Mesendoderm (in vitro differentiated cells): ENCODE data around the gene RAB11FIP3.

Source experiments
- DNase-seq: peaks from one replicate; pipeline ENCODE4 v3.0.0; 2013
- H2AK5ac ChIP-seq: 2 replicates; pipeline ENCODE4 v1.6.1; 2013; ENCODE audit warnings: low read length, inconsistent platforms
- H2BK120ac ChIP-seq: 2 replicates; pipeline ENCODE4 v1.6.1; 2013; ENCODE audit warnings: low read depth, mild to moderate bottlenecking, low read length, moderate library complexity, mixed read lengths
- H2BK15ac ChIP-seq: replicated peaks from 2 replicates; pipeline ENCODE4 v1.6.1; 2013; ENCODE audit warnings: low read depth, mild to moderate bottlenecking, moderate library complexity
- H2BK5ac ChIP-seq: 2 replicates; pipeline ENCODE4 v1.6.1; 2013; ENCODE audit warnings: low read length, inconsistent platforms
- H3K18ac ChIP-seq: 2 replicates; pipeline ENCODE4 v1.6.1; 2013; ENCODE audit warnings: mild to moderate bottlenecking, low read length, mixed read lengths
- H3K23ac ChIP-seq: one replicate; pipeline ENCODE4 v1.6.1; 2013; ENCODE audit warnings: low read length
- H3K27ac ChIP-seq: 2 replicates; pipeline ENCODE4 v1.5.1; 2013; ENCODE audit warnings: low read depth, mild to moderate bottlenecking, inconsistent platforms, low read length, moderate library complexity
- H3K27me3 ChIP-seq: 2 replicates; pipeline ENCODE4 v1.6.1; 2013; ENCODE audit warnings: low read length, control low read depth, mild to moderate bottlenecking, inconsistent platforms; ENCODE audit not compliant: insufficient read depth, poor library complexity
- H3K36me3 ChIP-seq: 2 replicates; pipeline ENCODE4 v1.6.1; 2013; ENCODE audit warnings: low read length, inconsistent platforms; ENCODE audit not compliant: control insufficient read depth, insufficient read depth
- H3K4ac ChIP-seq: one replicate; pipeline ENCODE4 v1.6.1; 2013; ENCODE audit warnings: low read depth, mild to moderate bottlenecking, low read length, moderate library complexity
- H3K4me1 ChIP-seq: 2 replicates; pipeline ENCODE4 v1.6.1; 2013; ENCODE audit warnings: low read depth, low read length, inconsistent platforms; ENCODE audit not compliant: control insufficient read depth
- H3K4me2 ChIP-seq: 2 replicates; pipeline ENCODE4 v1.6.1; 2013; ENCODE audit warnings: low read length
- H3K4me3 ChIP-seq: 2 replicates; pipeline ENCODE4 v1.5.1; 2013; ENCODE audit warnings: mild to moderate bottlenecking, low read length
- H3K56ac ChIP-seq: one replicate; pipeline ENCODE4 v1.6.1; 2013; ENCODE audit warnings: low read length
- H3K79me1 ChIP-seq: 2 replicates; pipeline ENCODE4 v1.6.1; 2013; ENCODE audit warnings: low read length, inconsistent platforms
- H3K79me2 ChIP-seq: 2 replicates; pipeline ENCODE4 v1.6.1; 2013; ENCODE audit warnings: mild to moderate bottlenecking, low read length; ENCODE audit not compliant: control insufficient read depth, insufficient read depth
- H3K9ac ChIP-seq: 2 replicates; pipeline ENCODE4 v1.6.1; 2013; ENCODE audit warnings: low read length, inconsistent platforms
- H4K5ac ChIP-seq: one replicate; pipeline ENCODE4 v1.6.1; 2013; ENCODE audit warnings: low read length
- H4K8ac ChIP-seq: one replicate; pipeline ENCODE4 v1.6.1; 2013; ENCODE audit warnings: low read depth, mild to moderate bottlenecking, control low read depth, low read length, moderate library complexity
- WGBS: extraction: QIAGEN DNeasy Blood & Tissue Kit; methylation state at CpG from one replicate; pipeline ENCODE4 v1.1.7; 2013; ENCODE audit warnings: low lambda C conversion rate, missing lambda C conversion rate; ENCODE audit not compliant: insufficient coverage; ENCODE audit errors: extremely low coverage; 5-methylcytosine and 5-hydroxymethylcytosine counted together

The RAB11FIP3 gene

GRCh38 chr16:500709-501108, 75.3 kb downstream of the RAB11FIP3 start:
- H2BK120ac ChIP-seq, result no peak overlapping the region

DNA sequence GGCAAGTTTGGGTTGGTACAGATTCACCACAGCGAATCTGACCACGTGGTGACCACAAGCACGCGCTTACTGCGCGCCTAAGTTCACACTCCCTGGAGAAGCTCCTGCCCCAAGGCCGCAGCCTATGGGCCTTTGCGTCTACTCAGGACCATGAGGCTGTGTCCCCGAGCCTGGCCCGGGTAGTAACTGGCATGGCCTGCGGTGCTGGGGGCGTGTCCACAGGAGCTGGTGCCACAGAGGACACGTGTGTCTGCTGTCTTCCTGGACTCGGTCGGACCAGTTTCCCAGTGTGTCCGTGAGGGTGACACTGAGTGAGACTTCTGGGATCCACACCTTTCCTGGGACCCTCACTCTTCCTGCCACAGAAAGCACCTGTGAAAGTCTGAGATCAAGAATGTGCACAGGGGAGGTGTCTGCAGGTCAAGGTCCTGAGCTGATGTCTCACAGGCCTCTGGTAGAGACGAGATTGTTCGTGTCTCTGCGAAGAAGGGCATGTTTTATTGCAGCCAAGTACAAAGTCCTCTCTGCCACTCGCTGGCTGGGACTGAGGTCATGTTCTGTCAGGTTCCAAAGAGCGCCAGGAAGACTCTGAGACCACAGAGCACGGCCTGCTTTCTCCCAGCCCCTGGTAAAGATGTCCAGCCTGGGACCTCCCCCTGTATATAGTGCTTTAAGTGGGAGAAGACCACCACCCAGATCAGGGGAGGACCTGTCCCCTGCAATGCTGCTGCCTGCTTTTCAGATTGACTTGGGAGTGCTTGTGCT, 76.9 kb downstream of the RAB11FIP3 start:
- Histone ChIP-seq H3K79me2 (no peaks in the 10 kb centered on the region), H2BK15ac (no peak overlapping the region), H3K56ac (no peak overlapping the region), H2BK5ac (no peak overlapping the region), H3K4me3 (no peak overlapping the region), H2AK5ac (no peak overlapping the region), H3K9ac (no peak overlapping the region), H3K27me3 (no peaks in the 10 kb centered on the region), H2BK120ac (no peak overlapping the region), H3K79me1 (no peaks in the 10 kb centered on the region), H3K23ac (no peak overlapping the region), H3K4ac (no peak overlapping the region), H3K27ac (no peak overlapping the region), H4K5ac (no peak overlapping the region), H3K18ac (no peak overlapping the region), H4K8ac (no peak overlapping the region), H3K4me2 (no peak overlapping the region), H3K4me1 (no peaks in the 10 kb centered on the region), H3K36me3 (no peaks in the 10 kb centered on the region)
- whole genome bisulfite sequencing, result no CpG with 5 or more reads among the region's 22 CpGs
- no peak for DNase-seq

More at GRCh38 chr16:500709-501108, 75.3 kb downstream of the RAB11FIP3 start:
- H3K4me1 ChIP-seq, result no peaks in the 10 kb centered on the region
- H2BK15ac ChIP-seq, result no peak overlapping the region
- H3K4me2 ChIP-seq, result no peak overlapping the region
- no peak overlapping the region for H2BK5ac ChIP-seq
- H3K18ac ChIP-seq, result no peak overlapping the region
- H3K79me1 ChIP-seq, result no peaks in the 10 kb centered on the region
- H3K4ac ChIP-seq, result no peak overlapping the region
- H3K36me3 ChIP-seq, result no peaks in the 10 kb centered on the region
- H4K5ac ChIP-seq, result no peak overlapping the region
- no peak overlapping the region for H3K23ac ChIP-seq
- no peak for DNase-seq
- WGBS, result no CpG with 5 or more reads among the region's 12 CpGs
- H3K79me2 ChIP-seq, result no peaks in the 10 kb centered on the region
- no peak overlapping the region for H3K56ac ChIP-seq
- H3K4me3 ChIP-seq, result no peak overlapping the region
- H3K9ac ChIP-seq, result no peak overlapping the region
- H3K27me3 ChIP-seq, result no peaks in the 10 kb centered on the region
- no peak overlapping the region for H2AK5ac ChIP-seq
- no peak overlapping the region for H4K8ac ChIP-seq
- H3K27ac ChIP-seq, result no peak overlapping the region

DNA sequence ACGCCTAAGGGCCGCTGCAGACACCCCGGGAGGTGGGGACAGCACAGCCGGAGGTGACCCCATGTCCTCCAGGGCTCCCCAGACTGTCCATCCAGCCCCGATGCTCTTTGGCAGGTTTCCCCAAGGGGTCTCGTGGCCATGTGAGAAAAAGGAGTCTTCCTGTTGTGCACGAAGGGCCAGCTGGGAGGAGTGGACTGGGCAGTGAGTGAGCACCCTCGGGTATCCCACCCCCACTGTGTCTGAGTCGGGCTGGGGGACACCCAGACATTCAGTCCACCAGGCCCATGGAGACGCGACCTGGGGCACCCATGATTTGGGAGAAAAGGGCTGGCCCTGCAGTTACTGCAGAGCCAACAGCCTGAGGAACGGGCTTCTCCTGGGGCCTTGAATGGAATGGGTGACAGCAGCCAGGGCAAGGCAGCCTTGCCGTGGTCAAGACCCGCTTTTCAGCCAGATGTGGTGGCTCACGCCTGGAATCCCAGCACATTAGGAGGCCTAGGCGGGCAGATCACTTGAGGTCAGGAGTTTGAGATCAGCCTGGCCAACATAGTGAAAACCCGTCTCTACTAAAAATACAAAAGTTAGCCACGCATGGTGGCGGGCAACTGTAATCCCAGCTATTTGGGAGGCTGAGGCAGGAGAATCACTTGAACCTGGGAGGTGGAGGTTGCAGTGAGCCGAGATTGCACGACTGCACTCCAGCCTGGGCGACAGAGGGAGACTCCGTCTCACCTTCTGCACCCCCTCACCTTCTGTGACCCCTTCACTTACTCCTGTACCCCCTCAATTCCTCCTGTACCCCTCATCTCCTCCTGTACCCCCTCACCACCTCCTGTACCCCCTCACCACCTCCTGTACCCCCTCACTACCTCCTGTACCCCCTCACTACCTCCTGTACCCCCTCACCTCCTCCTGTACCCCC, 78.0 kb downstream of the RAB11FIP3 start:
- Histone ChIP-seq H3K4me3 (no peak overlapping the region), H3K27ac (no peak overlapping the region), H3K4ac (no peak overlapping the region), H3K79me1 (no peaks in the 10 kb centered on the region), H3K4me1 (no peaks in the 10 kb centered on the region), H4K8ac (no peak overlapping the region), H3K4me2 (no peak overlapping the region), H2BK120ac (no peak overlapping the region), H3K27me3 (no peaks in the 10 kb centered on the region), H2BK5ac (no peak overlapping the region), H2BK15ac (no peak overlapping the region), H3K79me2 (no peaks in the 10 kb centered on the region), H3K18ac (no peak overlapping the region), H3K23ac (no peak overlapping the region), H4K5ac (no peak overlapping the region), H3K36me3 (no peaks in the 10 kb centered on the region), H2AK5ac (no peak overlapping the region), H3K56ac (no peak overlapping the region), H3K9ac (no peak overlapping the region)
- no CpG with 5 or more reads among the region's 23 CpGs for WGBS
- DNase-seq, result no peak

GRCh38 chr16:505479-506245, 80.2 kb downstream of the RAB11FIP3 start:
- no CpG with 5 or more reads among the region's 33 CpGs for WGBS
- H4K5ac ChIP-seq, result no peak overlapping the region
- H3K18ac ChIP-seq, result no peak overlapping the region
- H3K4me1 ChIP-seq, result no peaks in the 10 kb centered on the region
- DNase-seq, result no peak
- H3K79me2 ChIP-seq, result no peaks in the 10 kb centered on the region
- no peak overlapping the region for H3K56ac ChIP-seq
- H2BK15ac ChIP-seq, result no peak overlapping the region
- no peaks in the 10 kb centered on the region for H3K27me3 ChIP-seq
- H3K36me3 ChIP-seq, result no peaks in the 10 kb centered on the region
- H3K9ac ChIP-seq, result no peak overlapping the region
- no peak overlapping the region for H2BK120ac ChIP-seq
- H3K23ac ChIP-seq, result no peak overlapping the region
- no peak overlapping the region for H3K27ac ChIP-seq
- H4K8ac ChIP-seq, result no peak overlapping the region
- no peak overlapping the region for H3K4me3 ChIP-seq
- H3K4me2 ChIP-seq, result no peak overlapping the region
- no peak overlapping the region for H3K4ac ChIP-seq
- no peak overlapping the region for H2BK5ac ChIP-seq
- no peak overlapping the region for H2AK5ac ChIP-seq
- H3K79me1 ChIP-seq, result no peaks in the 10 kb centered on the region

DNA sequence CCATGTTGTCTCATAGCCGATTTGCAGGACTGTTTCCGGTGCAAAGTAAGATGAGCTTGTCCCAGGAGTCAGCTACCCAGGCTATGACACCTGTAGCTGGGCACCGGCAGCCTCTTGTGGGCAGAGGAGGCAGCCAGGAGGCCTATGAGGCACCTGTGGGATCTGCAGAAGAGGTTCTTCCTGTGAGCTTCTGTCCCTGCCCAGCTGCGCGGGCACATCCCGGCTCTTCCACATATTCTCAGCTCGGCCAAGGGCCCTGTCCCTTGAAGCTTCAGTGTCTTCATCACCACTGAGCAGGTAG, 80.7 kb downstream of the RAB11FIP3 start:
- no peaks in the 10 kb centered on the region for H3K27me3 ChIP-seq
- no peak overlapping the region for H3K18ac ChIP-seq
- no CpG with 5 or more reads among the region's 7 CpGs for WGBS

More for the DNA sequence above, 80.7 kb downstream of the RAB11FIP3 start:
- no peaks in the 10 kb centered on the region for H3K79me2 ChIP-seq
- no peak overlapping the region for H2BK120ac ChIP-seq
- no peak overlapping the region for H3K4ac ChIP-seq
- no peak overlapping the region for H2AK5ac ChIP-seq
- no peaks in the 10 kb centered on the region for H3K4me1 ChIP-seq
- no peak overlapping the region for H3K4me2 ChIP-seq
- H3K79me1 ChIP-seq, result no peaks in the 10 kb centered on the region
- H4K5ac ChIP-seq, result no peak overlapping the region
- no peak overlapping the region for H2BK15ac ChIP-seq
- no peaks in the 10 kb centered on the region for H3K36me3 ChIP-seq
- H3K9ac ChIP-seq, result no peak overlapping the region
- no peak overlapping the region for H4K8ac ChIP-seq
- H3K23ac ChIP-seq, result no peak overlapping the region
- H2BK5ac ChIP-seq, result no peak overlapping the region
- no peak overlapping the region for H3K27ac ChIP-seq
- H3K56ac ChIP-seq, result no peak overlapping the region
- H3K4me3 ChIP-seq, result no peak overlapping the region
- DNase-seq, result no peak
